IMR-90 (cell line): ENCODE results near the gene MRPS7. TPM values are rescaled to one million over a fixed set of nuclear protein-coding genes. Genes with fewer than 3 reads are reported as not detected.

ENCODE experiments used
- ATAC-seq: fragments of 200-7000 bp; cut with Tn5 transposase; 2 replicates; pipeline ENCODE4 v1.9.1; 2020; ENCODE audit warnings: low read depth, mild to moderate bottlenecking, moderate library complexity
- BruUV-seq: library from RNA; stranded (reverse); fragments of 400-500 nt; replicated peaks from 2 replicates; lab custom pipeline; 2021; lab: Mats Ljungman, UMichigan
- CTCF ChIA-PET: fragments of 300-600 bp; formaldehyde crosslinking; extraction: SDS; loops from one replicate; lab custom pipeline; 2021; ENCODE audit warnings: antibody characterized with exemption; lab: Yijun Ruan, JAX
- POLR2A ChIA-PET: fragments of 300-600 bp; sonication (Branson Sonifier 250); formaldehyde crosslinking; loops from one replicate; lab custom pipeline; 2022; ENCODE audit warnings: antibody characterized with exemption; ENCODE audit not compliant: unreplicated experiment; lab: Charles Lee
- DNase-seq: peaks from one replicate; pipeline ENCODE4 v3.0.0; 2013
- H2AFZ ChIP-seq: replicated peaks from 2 replicates; pipeline ENCODE3; 2013; ENCODE audit warnings: low read length, mild to moderate bottlenecking; ENCODE audit not compliant: poor library complexity
- H2AK5ac ChIP-seq: 2 replicates; pipeline ENCODE4 v1.6.1; 2013; ENCODE audit warnings: low read depth, low read length, inconsistent platforms
- H2AK9ac ChIP-seq: replicated peaks from 2 replicates; pipeline ENCODE3; 2013; ENCODE audit warnings: mild to moderate bottlenecking, low read depth, low read length, moderate library complexity; ENCODE audit not compliant: poor library complexity
- H2BK120ac ChIP-seq: 2 replicates; pipeline ENCODE4 v1.6.1; 2013; ENCODE audit warnings: low read depth, low read length, inconsistent platforms
- H2BK15ac ChIP-seq: 3 replicates; pipeline ENCODE4 v1.6.1; 2013; ENCODE audit warnings: low read depth, low read length, inconsistent platforms
- H2BK20ac ChIP-seq: 2 replicates; pipeline ENCODE4 v1.6.1; 2013; ENCODE audit warnings: low read depth, mild to moderate bottlenecking, inconsistent platforms, low read length, moderate library complexity
- H2BK5ac ChIP-seq: 2 replicates; pipeline ENCODE4 v1.6.1; 2013; ENCODE audit warnings: mild to moderate bottlenecking, low read depth, low read length, inconsistent platforms; ENCODE audit not compliant: poor library complexity, severe bottlenecking
- H3K14ac ChIP-seq: replicated peaks from 2 replicates; pipeline ENCODE4 v1.6.1; 2013; ENCODE audit warnings: low read depth, low read length, inconsistent platforms
- H3K18ac ChIP-seq: 2 replicates; pipeline ENCODE4 v1.6.1; 2013; ENCODE audit warnings: low read depth, low read length, control low read depth
- H3K23ac ChIP-seq: 2 replicates; pipeline ENCODE4 v1.6.1; 2013; ENCODE audit warnings: low read depth, low read length, inconsistent platforms
- H3K27ac ChIP-seq: 2 replicates; pipeline ENCODE4 v1.5.1; 2013; ENCODE audit warnings: mild to moderate bottlenecking, control low read depth, low read length; ENCODE audit not compliant: insufficient read depth
- H3K27me3 ChIP-seq: 2 replicates; pipeline ENCODE4 v1.6.1; 2013; ENCODE audit warnings: low read length; ENCODE audit not compliant: control insufficient read depth, insufficient read depth
- H3K36me3 ChIP-seq: 2 replicates; pipeline ENCODE4 v1.6.1; 2013; ENCODE audit warnings: low read length, mixed read lengths; ENCODE audit not compliant: control insufficient read depth, insufficient read depth
- H3K4ac ChIP-seq: 2 replicates; pipeline ENCODE4 v1.6.1; 2013; ENCODE audit warnings: low read depth, low read length, inconsistent platforms
- H3K4me1 ChIP-seq: 2 replicates; pipeline ENCODE4 v1.6.1; 2013; ENCODE audit warnings: low read length, mixed read lengths; ENCODE audit not compliant: control insufficient read depth, insufficient read depth
- H3K4me2 ChIP-seq: 2 replicates; pipeline ENCODE4 v1.6.1; 2013; ENCODE audit warnings: low read depth, mild to moderate bottlenecking, control low read depth, low read length, moderate library complexity
- H3K4me3 ChIP-seq: 2 replicates; pipeline ENCODE4 v1.5.1; 2013; ENCODE audit warnings: low read depth, mild to moderate bottlenecking, control low read depth, low read length, moderate library complexity; ENCODE audit not compliant: insufficient read depth
- H3K56ac ChIP-seq: 2 replicates; pipeline ENCODE4 v1.6.1; 2013; ENCODE audit warnings: low read length, inconsistent platforms; ENCODE audit not compliant: insufficient read depth; ENCODE audit errors: extremely low read depth
- H3K79me1 ChIP-seq, 2 experiments: 2 replicates each; pipeline ENCODE4 v1.6.1; 2013; ENCODE audit warnings: low read length in 2 of 2, inconsistent platforms in 1 of 2, low read depth in 1 of 2
- H3K9ac ChIP-seq: 2 replicates; pipeline ENCODE4 v1.6.1; 2013; ENCODE audit warnings: low read depth, low read length, control low read depth
- H3K9me1 ChIP-seq: 2 replicates; pipeline ENCODE4 v1.6.1; 2013; ENCODE audit warnings: low read length, inconsistent platforms; ENCODE audit not compliant: insufficient read depth
- H3K9me3 ChIP-seq: 2 replicates; pipeline ENCODE4 v1.6.1; 2013; ENCODE audit warnings: low read length; ENCODE audit not compliant: control insufficient read depth, insufficient read depth
- H4K20me1 ChIP-seq: 2 replicates; pipeline ENCODE4 v1.6.1; 2013; ENCODE audit warnings: low read length, inconsistent platforms; ENCODE audit not compliant: insufficient read depth
- H4K5ac ChIP-seq: 2 replicates; pipeline ENCODE4 v1.6.1; 2013; ENCODE audit warnings: mild to moderate bottlenecking, low read depth, low read length, control low read depth
- H4K8ac ChIP-seq, 2 experiments: 2 replicates each; pipeline ENCODE4 v1.6.1; 2013; ENCODE audit warnings: low read depth in 2 of 2, low read length in 2 of 2, control low read depth in 1 of 2, inconsistent platforms in 1 of 2
- H4K91ac ChIP-seq: 2 replicates; pipeline ENCODE4 v1.6.1; 2013; ENCODE audit warnings: low read depth, low read length, inconsistent platforms; ENCODE audit not compliant: insufficient read depth
- MAFK ChIP-seq: IDR thresholded peaks from 2 replicates; pipeline ENCODE4 v1.6.1; 2012; ENCODE audit warnings: low read depth, low read length, improper control_type of control experiment
- WGBS, 2 experiments: methylation state at CpG; one replicate each; pipeline versions ENCODE4 v1.1.5 to v1.1.7; 2013; ENCODE audit warnings: missing lambda C conversion rate in 2 of 2; ENCODE audit not compliant: insufficient read length in 1 of 2; ENCODE audit errors: extremely low coverage in 2 of 2; 5-methylcytosine and 5-hydroxymethylcytosine counted together
- dilution Hi-C: fragments of 300-500 bp; cut with HindIII; formaldehyde crosslinking; loops from one replicate; pipeline ENCODE4 v1.14.3; 2018; ENCODE audit warnings: low sequenced_read_pairs; ENCODE audit not compliant: unreplicated experiment
- in situ Hi-C: fragments of 300-500 bp; cut with MboI; formaldehyde crosslinking; loops from 3 replicates; pipeline ENCODE4 v1.14.3; 2019; ENCODE audit warnings: low sequenced_read_pairs, inconsistent platforms, mixed read lengths
- intact Hi-C: fragments of 100-400 bp; cut with micrococcal nuclease; formaldehyde crosslinking; loops from 2 replicates; pipeline ENCODE4 v1.10.0; 2022
- polyA plus RNA-seq, 3 experiments: library from polyadenylated mRNA; depleted of rRNA; stranded (reverse); fragments of >200 nt; gene quantifications; 2 replicates each; pipeline ENCODE4 v1.2.3, GENCODE V29; 2012; ENCODE audit warnings: low replicate concordance in 1 of 3
- total RNA-seq: library from RNA; depleted of rRNA; stranded (reverse); fragments of >200 nt; gene quantifications from 2 replicates; pipeline ENCODE4 v1.2.3, GENCODE V29; 2012

Gene MRPS7
- total and polyA plus RNA-seq, 2 of the 4 experiments (the other 2 are of a cell fraction) = 55.9 to 60.5 TPM

GRCh38 chr17:75265614-75266315 lies 4.1 kb downstream of the MRPS7 start:
- intact Hi-C loops (no loop called here), in situ Hi-C loops (no loop called here), dilution Hi-C loops (no loop called here)
- no peak overlapping the region for H4K5ac ChIP-seq
- H3K9me3 ChIP-seq = no peaks in the 10 kb centered on the region
- no peak overlapping the region for H3K4ac ChIP-seq
- WGBS, 2 experiments = 100% methylated on average over 1 of the region's 17 CpGs; no CpG with 5 or more reads in 1 of the 2 experiments
- no peak overlapping the region for H2BK120ac ChIP-seq
- peaks cover 26% of the 10 kb centered on the region for H3K36me3 ChIP-seq
- no peak overlapping the region for H3K23ac ChIP-seq
- no peak overlapping the region for H3K27ac ChIP-seq
- DNase-seq (no peak), ATAC-seq (no peak)
- no peak overlapping the region for H4K8ac ChIP-seq
- peaks cover 22 to 24% of the 10 kb centered on the region in 2 experiments; a peak in 3 of 4 replicates for H3K79me1 ChIP-seq
- peaks cover 2% of the 10 kb centered on the region; the same call in 1 of the 2 replicates for H4K20me1 ChIP-seq
- CTCF ChIA-PET = no interaction called here
- no peak overlapping the region for H2BK15ac ChIP-seq
- H2AK9ac ChIP-seq = no peak overlapping the region
- H2BK5ac ChIP-seq = no peak overlapping the region
- no peak overlapping the region for H3K4me2 ChIP-seq
- peaks cover 3% of the 10 kb centered on the region for H3K4me1 ChIP-seq
- H3K56ac ChIP-seq = no peak overlapping the region
- no peaks in the 10 kb centered on the region for H3K9me1 ChIP-seq
- no peak overlapping the region for H2AK5ac ChIP-seq
- H2AFZ ChIP-seq = no peak overlapping the region
- no peak overlapping the region for H3K9ac ChIP-seq
- no TSS peak for BruUV-seq
- H3K14ac ChIP-seq = no peak overlapping the region
- no peaks in the 10 kb centered on the region for H3K27me3 ChIP-seq
- POLR2A ChIA-PET = no interaction called here
- no peak overlapping the region for H3K4me3 ChIP-seq
- TF ChIP-seq MAFK = no peak
- no peak overlapping the region for H4K91ac ChIP-seq
- H3K18ac ChIP-seq = no peak overlapping the region
- no peak overlapping the region for H2BK20ac ChIP-seq
